NK-92 treated with Interleukin-12 subunit alpha and Interleukin-12 subunit beta, amount 100 ng/mL, for 24 hours (cell line): ENCODE results near the gene COX17.
"Not testable (repeated sequence)": the region's sequence is repeated elsewhere in the genome, so short reads cannot be mapped to it uniquely, and the experiment has no call there.

Experiments used
- DNase-seq: peaks from one replicate; lab custom pipeline; 2025; lab: John Stamatoyannopoulos, UW

Gene COX17, protein sequence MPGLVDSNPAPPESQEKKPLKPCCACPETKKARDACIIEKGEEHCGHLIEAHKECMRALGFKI

DNA sequence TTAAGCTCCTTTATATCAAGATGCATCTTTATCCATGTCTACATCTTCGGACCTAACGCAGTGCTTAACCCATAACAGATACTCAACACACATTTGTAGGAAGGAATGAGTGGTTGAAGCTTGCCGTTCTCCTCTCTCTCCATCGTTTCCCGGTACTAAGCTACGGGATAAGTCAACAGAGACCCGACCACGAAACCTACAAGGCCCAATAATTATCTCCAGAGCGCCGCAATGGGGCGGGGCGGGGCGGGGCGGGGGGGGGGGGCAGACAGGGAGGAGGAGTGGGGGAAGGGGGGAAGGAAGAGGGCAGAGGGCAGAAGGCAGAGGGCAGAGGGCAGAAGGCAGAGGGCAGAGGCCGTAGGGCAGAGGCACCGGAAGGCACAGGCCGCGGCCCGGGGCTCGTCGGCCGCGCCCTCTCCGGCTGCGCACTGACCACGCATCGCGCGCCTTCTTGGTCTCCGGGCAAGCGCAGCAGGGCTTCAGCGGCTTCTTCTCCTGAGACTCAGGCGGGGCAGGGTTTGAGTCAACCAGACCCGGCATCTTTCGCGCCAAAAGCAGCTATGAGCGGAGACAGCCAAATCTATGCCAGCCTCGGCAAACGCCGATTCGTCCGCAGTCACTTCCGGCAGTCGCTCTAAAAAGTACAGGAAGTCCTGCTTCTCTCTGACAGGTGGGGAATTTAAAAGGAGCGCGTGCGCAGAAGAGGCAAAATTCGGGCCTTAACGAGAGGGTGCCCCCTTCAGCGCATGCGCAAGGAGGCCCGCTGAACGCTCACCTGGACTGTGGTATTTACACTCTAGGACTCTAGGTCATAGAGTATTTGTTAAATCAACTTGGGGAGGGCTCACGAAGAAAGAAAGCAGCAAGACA lies at the start of gene COX17:
TSS of gene COX17 (minus strand) at position 636 of the 870 bp plus-strand sequence. CDS start at position 540, 96 bp downstream.
- DNase-seq, result peak; percentile 96

GRCh38 chr3:119726909-119727308 lies 49.7 kb upstream of the COX17 start:
- no peak for DNase-seq

- no peak for DNase-seq
Observed at GRCh38 chr3:119723022-119723421, 45.8 kb upstream of the COX17 start.

DNA sequence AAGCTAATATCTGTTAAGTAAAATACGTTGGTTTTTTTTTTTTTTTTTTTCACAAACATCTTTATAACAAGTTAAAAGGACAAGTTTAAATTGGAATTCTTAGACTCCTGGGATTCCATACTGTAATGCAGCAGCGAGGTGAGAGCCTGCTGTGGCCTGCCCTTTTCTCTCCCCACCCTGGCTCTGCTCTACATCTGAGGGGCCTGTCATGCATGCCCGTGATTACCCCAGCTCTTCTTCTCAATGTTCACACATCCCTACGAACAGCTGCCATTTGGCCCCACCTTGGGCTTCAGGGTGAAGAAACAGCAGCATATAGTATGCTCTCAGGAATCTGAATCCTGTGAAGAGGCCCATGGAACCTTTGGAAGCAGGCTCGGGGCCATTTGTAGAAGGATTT lies 40.3 kb upstream of the COX17 start:
- DNase-seq, result no peak

DNA sequence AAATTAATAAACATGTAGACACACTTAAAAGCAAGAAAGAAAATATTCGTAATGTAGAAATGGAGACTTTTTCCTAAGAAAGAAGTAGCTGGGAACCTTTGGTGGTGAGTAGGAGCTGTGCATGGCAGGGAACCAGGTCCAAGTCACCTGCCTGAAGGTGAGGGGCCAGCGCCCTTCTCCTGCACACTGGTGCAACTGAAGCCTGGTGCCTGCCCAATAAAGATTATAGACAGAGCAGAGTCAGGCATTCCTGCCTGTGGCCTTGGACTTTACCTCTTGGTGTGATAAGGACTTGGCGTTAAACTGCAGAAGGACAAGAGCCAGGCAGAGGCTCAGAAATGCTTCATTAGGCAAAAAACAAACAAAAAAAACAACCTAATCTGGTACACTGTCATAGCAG lies 39.8 kb upstream of the COX17 start:
- DNase-seq, result no peak

GRCh38 chr3:119715105-119715504 lies 37.9 kb upstream of the COX17 start:
- DNase-seq, result no peak

DNA sequence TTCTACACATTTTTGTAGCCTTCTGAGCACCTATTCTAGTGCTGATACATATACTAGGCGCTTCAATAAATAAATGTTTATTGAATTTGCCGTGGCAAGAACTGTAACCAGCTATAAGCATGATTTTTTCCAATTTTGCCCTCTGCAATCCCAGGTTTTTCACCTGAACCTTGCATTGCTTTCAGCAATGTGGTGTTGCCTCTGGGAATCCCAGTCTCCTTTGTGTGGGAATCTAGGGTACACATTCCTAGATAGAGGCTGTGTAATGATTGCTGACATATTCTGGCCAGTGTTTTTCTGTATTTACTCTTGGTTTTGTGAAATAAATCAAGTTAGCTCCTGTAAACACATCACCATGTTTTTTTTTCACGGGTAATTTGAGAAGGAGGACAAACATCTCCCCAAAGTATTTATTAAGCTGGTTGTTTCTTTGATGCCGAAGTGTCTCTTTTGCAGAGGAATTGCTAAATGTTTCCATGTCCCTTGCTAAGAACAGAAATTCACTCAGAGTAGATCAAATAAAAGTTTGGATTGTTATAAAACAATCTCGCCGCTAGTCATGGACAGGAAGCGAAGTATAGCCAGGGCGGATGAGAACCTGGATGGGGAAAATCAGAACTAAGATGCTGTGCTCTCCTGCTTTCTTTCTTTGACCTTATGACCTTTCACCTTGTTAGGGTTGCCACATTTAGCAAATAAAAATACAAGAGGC lies 26.8 kb upstream of the COX17 start:
- DNase-seq, result no peak

- DNase-seq, result no peak
Observed at GRCh38 chr3:119702530-119703527, 25.6 kb upstream of the COX17 start, which contains the start of gene CFAP91. CFAP91 (plus strand) TSS chr3:119703022; CDS start chr3:119703099, 77 bp downstream.

- no peak for DNase-seq
Observed at GRCh38 chr3:119700920-119701734, 23.9 kb upstream of the COX17 start.

DNA sequence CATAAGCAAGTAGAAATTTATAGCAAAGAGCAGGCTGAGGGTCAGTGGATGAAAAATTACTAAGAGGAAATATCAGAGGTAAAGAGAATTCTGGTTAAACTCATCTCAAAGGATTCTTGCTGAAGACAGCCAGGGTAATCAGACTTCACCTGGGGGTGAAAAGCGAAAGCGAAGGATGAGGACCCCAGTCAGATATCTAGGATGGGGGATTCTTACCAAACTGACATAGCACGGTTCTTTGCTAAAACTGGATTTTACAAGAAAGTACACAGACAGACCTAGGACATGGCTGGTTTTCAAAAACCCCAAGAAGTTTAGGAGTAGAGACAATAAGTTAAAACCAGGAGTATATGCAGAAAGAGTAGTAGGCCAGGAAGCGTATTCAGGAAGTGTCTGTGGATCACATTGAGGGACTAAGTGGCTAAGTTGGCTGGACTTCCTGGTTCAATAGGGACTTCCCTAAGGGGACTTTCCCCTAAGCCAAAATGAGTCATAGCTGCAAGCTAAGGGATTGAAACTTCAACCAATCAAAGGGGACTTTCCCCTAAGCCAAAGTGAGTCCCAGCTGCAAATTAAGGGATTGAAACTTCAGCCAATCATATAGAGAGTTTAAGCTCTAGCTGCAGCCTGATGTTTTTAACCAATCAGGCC lies 23.2 kb upstream of the COX17 start:
- no peak for DNase-seq

GRCh38 chr3:119697394-119697793 lies 20.2 kb upstream of the COX17 start:
- no peak for DNase-seq

DNA sequence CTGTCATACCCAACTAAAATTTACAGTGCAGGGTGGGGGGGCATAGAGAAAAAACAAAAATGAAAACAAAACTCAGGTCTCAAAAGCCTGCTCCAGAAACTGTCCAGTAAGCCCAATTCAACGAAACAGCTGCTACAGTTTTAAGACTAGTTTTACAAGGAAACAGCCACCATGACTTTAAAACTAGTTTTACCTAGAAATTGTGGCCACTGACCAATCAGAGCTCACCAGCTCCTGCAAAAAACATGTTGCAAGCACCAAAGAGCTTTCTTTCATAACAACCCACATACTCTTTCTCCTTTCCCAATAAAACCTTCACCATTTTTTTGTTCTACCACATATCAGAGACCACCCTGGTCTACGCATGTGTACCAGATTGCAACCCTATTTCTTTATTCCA lies 18.3 kb upstream of the COX17 start:
- DNase-seq, result no peak

DNA sequence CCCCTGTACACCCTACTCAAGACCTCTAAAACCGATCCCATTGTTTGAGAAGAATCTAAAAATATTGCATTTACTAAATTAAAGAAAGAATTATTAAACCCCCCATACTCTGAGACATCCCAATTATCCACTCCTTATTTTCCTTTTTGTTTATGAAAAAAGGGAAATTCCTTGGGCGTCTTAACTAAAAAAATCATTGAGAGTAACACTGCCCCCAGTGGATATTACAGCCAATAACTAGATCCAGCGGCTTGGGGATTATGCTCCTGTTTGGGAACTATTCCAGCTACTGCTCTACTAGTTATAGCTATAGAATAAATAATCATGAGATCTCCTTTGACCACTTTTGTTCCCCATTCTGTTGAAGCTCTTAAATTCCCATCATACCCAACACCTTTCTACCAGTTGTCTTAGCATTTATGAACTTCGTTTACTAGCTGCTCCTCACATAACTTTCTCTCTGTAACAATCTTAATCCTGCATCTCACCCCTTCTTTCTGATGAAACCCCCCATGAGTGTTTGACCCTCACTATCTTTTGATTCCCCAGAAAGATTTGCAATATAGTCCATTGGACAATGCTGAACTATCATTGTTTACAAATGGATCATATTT lies 12.9 kb upstream of the COX17 start:
- DNase-seq, result no peak

- no peak for DNase-seq
Observed at GRCh38 chr3:119683421-119683820, 6.2 kb upstream of the COX17 start.

GRCh38 chr3:119681279-119681678 lies 4.1 kb upstream of the COX17 start:
- DNase-seq, result no peak

- no peak for DNase-seq
Observed at GRCh38 chr3:119679874-119680273, 2.7 kb upstream of the COX17 start.

DNA sequence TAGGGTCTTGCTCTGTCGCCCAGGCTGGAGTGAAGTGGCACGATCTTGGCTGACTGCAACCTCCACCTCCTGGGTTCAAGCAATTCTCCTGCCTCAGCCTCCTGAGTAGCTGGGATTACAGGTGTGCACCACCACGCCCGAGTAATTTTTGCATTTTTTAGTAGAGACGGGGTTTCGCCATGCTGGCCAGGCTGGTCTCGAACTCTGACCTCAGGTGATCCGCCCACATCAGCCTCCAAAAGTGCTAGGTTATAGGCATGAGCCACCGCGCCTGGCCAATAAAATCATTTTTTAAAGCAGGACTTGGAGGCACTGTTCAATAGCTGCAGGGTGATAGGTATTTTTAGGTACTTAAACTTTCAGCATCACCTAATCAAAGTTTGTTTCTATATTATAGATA lies 1.0 kb upstream of the COX17 start:
- DNase-seq, result not testable (repeated sequence)

DNA sequence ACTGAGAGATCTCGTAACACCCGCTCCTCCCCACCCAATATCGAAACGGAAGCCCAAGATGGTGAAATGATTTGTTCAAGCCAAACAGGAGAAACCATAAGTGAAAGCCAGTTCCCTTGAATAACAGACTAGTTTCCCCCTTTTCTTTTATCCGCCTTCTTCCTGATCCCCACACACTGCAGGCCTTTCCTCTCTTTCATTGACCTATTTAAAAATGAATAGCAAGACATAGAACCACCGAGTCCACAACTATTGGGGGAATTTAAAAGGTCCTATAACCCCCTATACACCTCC lies 382 bp upstream of the COX17 start:
- DNase-seq, result no peak

GRCh38 chr3:119676020-119676419 lies 1.2 kb downstream of the COX17 start:
- no peak for DNase-seq

GRCh38 chr3:119675188-119675874 lies 1.9 kb downstream of the COX17 start:
- DNase-seq, result no peak
